Cardiac septum (tissue), 1 donor: ENCODE results near the gene ENTREP1. TPM values are rescaled to one million over a fixed set of nuclear protein-coding genes. Genes with fewer than 3 reads are reported as not detected.
"Not testable (repeated sequence)": the region's sequence is repeated elsewhere in the genome, so short reads cannot be mapped to it uniquely, and the experiment has no call there.

Experiments used
- DNase-seq: peaks from one replicate; pipeline ENCODE4 v3.0.0-alpha.2; 2020; ENCODE audit warnings: low spot score
- intact Hi-C: fragments of 100-400 bp; cut with DNase I; formaldehyde crosslinking; loops from one replicate; pipeline ENCODE4 v1.14.0; 2022
- total RNA-seq: library from RNA; stranded (reverse); fragmentation: NEBNext Ultra II Directional; extraction: Animal tissue kit (Norgen Biotek cat#: 25700); gene quantifications from one replicate; pipeline ENCODE4 v1.2.1, GENCODE V29; 2021
- donor health status: DM: no; HTN: no; CAD: no.

ENTREP1 gene
- total RNA-seq, 1 donor from 2014 or later = 25.1 TPM

- no peak for DNase-seq
- intact Hi-C loops = no loop called here
Measured at GRCh38 chr9:69431777-69432176, 106.8 kb downstream of the ENTREP1 start.

GRCh38 chr9:69432623-69433022 is 107.6 kb downstream of the ENTREP1 start:
- intact Hi-C loops = no loop called here
- DNase-seq = no peak

- intact Hi-C loops = no loop called here
- no peak for DNase-seq
Measured at GRCh38 chr9:69433392-69433791, 108.4 kb downstream of the ENTREP1 start.

- no peak for DNase-seq
- intact Hi-C loops = no loop called here
Measured at GRCh38 chr9:69433968-69434367, 109.0 kb downstream of the ENTREP1 start.

- DNase-seq, intact Hi-C loops: not testable (repeated sequence)
Measured at GRCh38 chr9:69439654-69440053, 114.6 kb downstream of the ENTREP1 start.

- DNase-seq, intact Hi-C loops: not testable (repeated sequence)
Measured at GRCh38 chr9:69440254-69440955, 115.4 kb downstream of the ENTREP1 start.

Other genes with a start within 250 kb of the ENTREP1 start
- 67.0 TPM for gene TJP2, start 150.9 kb upstream of the ENTREP1 start, total RNA-seq